Germinal center (tissue), 1 donor: ENCODE measurements around the gene MED13L.

Experiments
- DNase-seq: peaks from one replicate; pipeline ENCODE4 v3.0.0; 2012; ENCODE audit warnings: mixed read lengths, low spot score

The MED13L gene

DNA sequence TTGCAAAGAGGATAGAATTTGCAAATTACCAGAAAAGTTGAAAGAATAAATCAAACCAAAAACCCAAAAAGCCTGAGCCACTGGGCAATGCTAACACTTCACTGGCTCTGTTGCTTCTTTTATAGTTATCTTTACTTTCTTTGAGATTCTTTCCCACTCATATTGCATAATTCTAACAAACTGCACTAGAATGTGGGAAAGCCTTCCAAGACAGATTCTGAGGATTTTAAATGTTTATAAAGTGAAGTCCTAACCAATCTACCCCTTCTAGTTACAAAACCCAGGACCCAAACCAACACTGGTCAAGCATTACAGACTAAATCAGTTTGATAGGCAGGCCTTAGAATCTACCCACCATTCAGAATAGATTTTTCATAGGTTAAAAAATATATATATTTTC, 150.9 kb downstream of the MED13L start:
- no peak for DNase-seq

- no peak for DNase-seq
These were observed 151.4 kb downstream of the MED13L start for GRCh38 chr12:116125956-116126566.

GRCh38 chr12:116125084-116125483, 152.4 kb downstream of the MED13L start:
- DNase-seq = no peak

- peak; percentile 20 for DNase-seq
These were observed 153.8 kb downstream of the MED13L start for GRCh38 chr12:116123451-116124258.

- no peak for DNase-seq
These were observed 154.9 kb downstream of the MED13L start for GRCh38 chr12:116122628-116123027.

GRCh38 chr12:116121453-116121871, 156.0 kb downstream of the MED13L start:
- DNase-seq = no peak

- DNase-seq = no peak
These were observed 160.7 kb downstream of the MED13L start for GRCh38 chr12:116116650-116117424.

- DNase-seq = no peak
These were observed 163.9 kb downstream of the MED13L start for GRCh38 chr12:116113398-116114130.

GRCh38 chr12:116106870-116107269, 170.6 kb downstream of the MED13L start:
- DNase-seq = no peak

DNA sequence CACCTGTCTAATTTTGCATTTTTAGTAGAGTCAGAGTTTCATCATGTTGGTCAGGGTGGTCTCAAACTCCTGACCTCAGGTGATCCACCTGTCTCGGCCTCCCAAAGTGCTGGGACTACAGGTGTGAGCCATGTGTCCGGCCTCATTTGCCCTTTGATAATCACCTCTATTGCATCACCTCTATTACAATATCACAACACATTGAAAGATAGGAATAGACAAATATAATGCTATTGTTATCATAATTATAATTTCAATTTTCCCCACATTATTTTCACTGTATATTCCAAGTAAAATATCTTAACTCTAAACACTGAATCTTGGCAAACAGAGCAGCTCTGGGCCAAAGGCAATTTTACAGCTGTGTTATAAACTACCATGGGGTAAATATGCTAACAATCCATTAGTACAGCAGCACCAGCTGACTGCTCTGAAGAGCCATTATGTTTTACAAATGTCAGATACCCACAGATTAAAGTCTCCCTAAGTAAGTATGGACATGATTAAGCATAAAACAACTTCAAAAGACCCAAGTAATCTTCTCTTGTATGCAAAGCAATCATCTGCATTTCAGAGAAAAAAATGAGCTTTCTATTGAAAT, 173.2 kb downstream of the MED13L start:
- no peak for DNase-seq

GRCh38 chr12:116101991-116102390, 175.5 kb downstream of the MED13L start:
- no peak for DNase-seq

DNA sequence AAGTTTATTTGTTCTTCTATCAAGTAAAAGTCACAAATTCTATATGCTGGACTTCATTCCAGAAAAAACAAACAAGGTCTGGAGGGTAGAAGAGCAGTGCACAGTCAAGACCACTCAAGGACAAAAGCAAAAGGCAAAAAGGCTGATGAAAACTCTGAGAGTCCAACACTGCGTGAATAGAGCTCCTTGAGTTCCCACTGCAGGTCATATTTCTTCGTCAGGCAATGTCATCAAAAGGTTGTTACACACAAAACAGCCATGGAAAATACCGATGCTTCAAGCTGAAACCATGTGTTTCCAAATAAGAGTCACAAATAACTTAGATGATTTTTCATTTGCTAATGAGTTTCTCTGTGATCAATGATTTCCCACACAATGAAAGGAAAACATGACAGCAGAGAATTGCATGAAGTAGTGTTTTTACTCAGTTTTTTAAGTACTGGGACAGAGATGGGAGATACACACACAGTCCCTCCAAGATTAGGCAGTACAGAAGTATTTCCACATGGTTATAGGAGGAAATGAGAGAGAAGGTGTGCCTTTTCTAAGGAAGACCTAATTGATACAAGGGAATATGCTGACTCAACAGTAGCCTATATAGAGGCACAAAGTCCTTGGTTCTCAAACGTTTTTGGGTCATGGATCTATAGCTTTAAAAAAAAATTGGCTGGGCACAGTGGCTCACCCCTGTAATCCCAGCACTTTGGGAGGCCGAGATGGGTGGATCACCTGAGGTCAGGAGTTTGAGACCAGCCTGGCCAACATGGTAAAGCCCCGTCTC, 177.7 kb downstream of the MED13L start:
- DNase-seq = no peak

DNA sequence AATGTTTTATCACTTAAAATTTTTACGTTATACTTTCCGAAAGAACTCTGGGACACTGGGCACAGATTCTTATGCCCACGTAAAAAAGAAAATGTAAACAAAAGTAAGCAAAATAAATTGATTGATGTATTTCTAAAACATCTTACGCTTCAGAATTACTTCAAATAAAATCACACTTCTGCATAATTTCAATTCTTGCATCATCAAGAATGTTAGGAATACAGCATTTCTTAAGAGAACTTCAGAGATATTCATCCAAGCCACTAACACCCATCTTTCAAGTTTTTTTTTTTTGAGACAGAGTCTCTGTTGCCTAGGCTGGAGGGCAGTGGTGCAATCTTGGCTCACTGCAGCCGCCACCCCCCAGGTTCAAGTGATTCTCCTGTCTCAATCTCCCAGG, 180.6 kb downstream of the MED13L start:
- DNase-seq = no peak

DNA sequence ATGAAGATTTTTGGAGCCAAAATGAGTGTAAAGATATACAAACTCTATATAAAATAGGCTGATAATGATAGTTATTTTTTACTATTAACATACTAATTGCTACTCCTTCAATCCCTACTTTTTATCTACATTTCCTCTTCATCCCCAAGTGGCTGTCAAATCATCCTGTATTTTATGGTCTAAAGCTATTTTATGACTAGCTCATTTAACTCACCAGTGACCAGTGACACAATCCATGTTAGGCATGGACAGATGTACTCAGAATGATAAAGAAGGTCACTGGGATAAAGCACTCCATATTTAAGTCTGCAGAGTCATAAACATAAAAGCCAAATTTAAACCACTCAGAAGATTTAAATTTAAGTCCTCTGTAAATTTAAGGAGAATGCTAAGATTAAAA, 183.0 kb downstream of the MED13L start:
- DNase-seq = no peak

DNA sequence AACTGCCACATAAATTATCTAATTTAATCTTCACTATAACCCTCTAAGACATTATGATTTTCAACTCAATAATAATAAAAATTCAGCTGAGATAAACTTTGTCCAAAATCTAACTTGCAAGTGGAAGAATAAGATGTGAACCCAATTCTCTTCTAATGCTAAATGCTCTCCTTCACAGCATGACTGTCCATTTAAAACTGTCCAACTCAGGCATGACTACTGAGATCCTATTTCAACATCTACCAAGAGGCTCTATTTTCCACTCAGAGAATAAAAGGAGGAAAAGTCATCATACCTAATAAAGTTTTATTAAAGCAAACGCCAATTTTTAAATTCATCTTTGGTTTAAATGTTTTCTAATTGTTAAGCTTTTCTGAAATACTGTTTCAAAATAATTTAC, 183.6 kb downstream of the MED13L start:
- DNase-seq = no peak

- DNase-seq = no peak
These were observed 184.7 kb downstream of the MED13L start for GRCh38 chr12:116092776-116093175.

DNA sequence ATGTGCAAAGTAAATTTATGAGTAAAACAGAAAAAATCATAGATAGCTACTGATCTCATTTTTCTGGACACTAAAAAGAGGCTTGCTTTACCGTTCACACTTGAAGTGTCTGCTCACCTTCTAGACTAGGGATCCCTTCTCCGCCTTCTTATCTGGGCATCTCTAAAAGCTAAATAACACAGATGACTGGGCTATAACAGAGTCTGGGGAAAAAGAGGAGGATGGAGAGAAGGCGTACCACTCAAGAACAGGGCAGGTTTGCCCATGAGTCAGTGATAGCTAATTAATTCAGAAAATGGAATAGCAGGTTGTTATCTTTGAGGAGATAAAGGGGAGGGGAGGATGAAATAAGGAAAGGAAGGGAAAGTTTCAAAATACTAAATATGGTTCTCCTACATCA, 185.3 kb downstream of the MED13L start:
- DNase-seq = no peak

- DNase-seq = no peak
These were observed 185.9 kb downstream of the MED13L start for GRCh38 chr12:116091579-116091978.

DNA sequence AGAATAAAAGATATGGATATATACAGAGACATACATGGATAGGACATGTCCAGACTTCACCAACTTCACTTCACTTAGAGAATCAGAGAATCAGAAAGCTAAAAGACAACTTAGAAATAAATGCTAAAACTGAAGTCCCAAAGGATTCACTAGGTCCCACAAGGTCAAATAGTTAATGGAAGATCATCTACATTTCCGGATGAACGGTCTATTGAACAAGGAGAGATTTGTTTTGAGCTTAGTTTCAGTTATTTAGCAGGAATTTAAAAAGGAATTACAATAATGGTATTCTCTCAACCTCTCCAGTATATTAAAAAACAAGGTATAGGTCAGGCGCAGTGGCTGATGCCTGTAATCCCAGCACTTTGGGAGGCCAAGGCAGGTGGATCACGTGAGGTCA, 187.0 kb downstream of the MED13L start:
- DNase-seq = no peak

DNA sequence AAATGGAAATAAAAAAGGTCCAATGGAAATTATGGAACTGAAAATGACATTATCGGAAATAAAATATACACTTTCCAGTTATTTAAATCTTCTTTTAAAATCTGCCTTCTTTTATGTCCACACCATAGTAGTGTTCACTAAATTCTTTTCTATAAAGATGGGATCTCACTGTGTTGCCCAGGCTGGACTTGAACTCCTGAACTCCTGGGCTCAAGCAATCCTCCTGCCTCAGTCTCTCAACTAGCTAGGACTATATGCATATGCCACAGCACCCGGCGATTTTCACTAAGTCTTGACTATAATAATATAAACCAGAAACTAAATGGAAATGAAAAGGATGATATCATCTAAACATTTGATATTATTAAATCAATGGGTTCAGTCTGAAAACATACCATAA, 188.4 kb downstream of the MED13L start:
- DNase-seq = no peak

- no peak for DNase-seq
These were observed 189.5 kb downstream of the MED13L start for GRCh38 chr12:116087962-116088361.
